Measurements from ENCODE around the gene RABIF.
A peak's percentile ranks its signal among the peaks of the same experiment; 100 is the strongest.
"Not testable (repeated sequence)": the region's sequence is repeated elsewhere in the genome, so short reads cannot be mapped to it uniquely, and the experiment has no call there.

RABIF gene

GRCh38 chr1:202834771-202835547 is 54.0 kb downstream of the RABIF start:
- no peaks in the 10 kb centered on the region for H3K36me3 Mint-ChIP-seq (ENCODE audit: low read depth)
- DNase-seq (peak; percentile 17), ATAC-seq (peak; percentile 54)
- no peak overlapping the region for H3K27ac Mint-ChIP-seq
- H3K4me1 Mint-ChIP-seq = peaks cover 33% of the 10 kb centered on the region
- no peaks in the 10 kb centered on the region for H3K9me3 Mint-ChIP-seq
- peaks cover 8% of the 10 kb centered on the region for H3K27me3 Mint-ChIP-seq
- H3K4me3 Mint-ChIP-seq = peak overlapping the region; percentile 16

- Mint-ChIP-seq H3K4me3 (no peak overlapping the region), H3K9me3 (no peaks in the 10 kb centered on the region), H3K36me3 (ENCODE audit: low read depth) (no peaks in the 10 kb centered on the region), H3K27me3 (no peaks in the 10 kb centered on the region), H3K27ac (no peak overlapping the region), H3K4me1 (peaks cover 24% of the 10 kb centered on the region)
- no peak for DNase-seq
- ATAC-seq = no peak
These were observed 57.0 kb downstream of the RABIF start for GRCh38 chr1:202831906-202832305.

DNA sequence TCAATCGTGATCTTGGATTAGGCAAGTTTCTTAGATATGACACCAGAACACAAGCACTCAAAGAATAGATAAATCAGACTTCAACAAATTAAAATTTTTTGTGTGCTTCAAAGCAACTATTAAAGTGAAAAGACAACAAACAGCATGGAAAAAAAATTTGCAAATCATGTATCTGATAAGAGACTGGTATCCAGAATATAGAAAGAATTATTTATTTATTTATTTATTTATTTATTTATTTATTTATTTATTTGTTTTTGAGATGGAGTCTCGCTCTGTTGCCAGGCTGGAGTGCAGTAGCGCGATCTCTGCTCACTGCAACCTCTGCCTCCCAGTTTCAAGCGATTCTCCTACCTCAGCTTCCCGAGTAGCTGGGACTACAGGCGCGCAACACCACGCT is 59.7 kb downstream of the RABIF start:
- not testable (repeated sequence) for H3K36me3 Mint-ChIP-seq (ENCODE audit: low read depth); ATAC-seq; H3K27ac Mint-ChIP-seq; H3K27me3 Mint-ChIP-seq; DNase-seq; H3K4me1 Mint-ChIP-seq; H3K4me3 Mint-ChIP-seq; H3K9me3 Mint-ChIP-seq

All from activated naive CD8-positive, alpha-beta T cell treated with anti-CD3 and anti-CD28 coated beads, Interleukin-2, amount 50 U/mL, for 24 hours (primary cell).